HUES6 (cell line): ENCODE data around the gene DNAJA4.

Source experiments
- H3K27ac ChIP-seq: 2 replicates; pipeline ENCODE4 v1.7.0; 2013; ENCODE audit warnings: low read depth, mild to moderate bottlenecking, low read length, inconsistent platforms
- H3K27me3 ChIP-seq: 2 replicates; pipeline ENCODE4 v1.6.1; 2013; ENCODE audit warnings: low read length; ENCODE audit not compliant: control insufficient read depth, insufficient read depth
- H3K36me3 ChIP-seq: 2 replicates; pipeline ENCODE4 v1.6.1; 2013; ENCODE audit warnings: low read length; ENCODE audit not compliant: control insufficient read depth, insufficient read depth
- H3K4me1 ChIP-seq: 2 replicates; pipeline ENCODE4 v1.6.1; 2013; ENCODE audit warnings: low read length; ENCODE audit not compliant: control insufficient read depth, insufficient read depth
- H3K4me3 ChIP-seq: 2 replicates; pipeline ENCODE4 v1.5.1; 2013; ENCODE audit warnings: low read depth, low read length
- H3K9ac ChIP-seq: one replicate; pipeline ENCODE4 v1.6.1; 2013; ENCODE audit warnings: mild to moderate bottlenecking, low read length
- H3K9me3 ChIP-seq: 2 replicates; pipeline ENCODE4 v1.6.1; 2013; ENCODE audit warnings: low read depth, low read length; ENCODE audit not compliant: control insufficient read depth, insufficient read depth

DNAJA4 gene

DNA sequence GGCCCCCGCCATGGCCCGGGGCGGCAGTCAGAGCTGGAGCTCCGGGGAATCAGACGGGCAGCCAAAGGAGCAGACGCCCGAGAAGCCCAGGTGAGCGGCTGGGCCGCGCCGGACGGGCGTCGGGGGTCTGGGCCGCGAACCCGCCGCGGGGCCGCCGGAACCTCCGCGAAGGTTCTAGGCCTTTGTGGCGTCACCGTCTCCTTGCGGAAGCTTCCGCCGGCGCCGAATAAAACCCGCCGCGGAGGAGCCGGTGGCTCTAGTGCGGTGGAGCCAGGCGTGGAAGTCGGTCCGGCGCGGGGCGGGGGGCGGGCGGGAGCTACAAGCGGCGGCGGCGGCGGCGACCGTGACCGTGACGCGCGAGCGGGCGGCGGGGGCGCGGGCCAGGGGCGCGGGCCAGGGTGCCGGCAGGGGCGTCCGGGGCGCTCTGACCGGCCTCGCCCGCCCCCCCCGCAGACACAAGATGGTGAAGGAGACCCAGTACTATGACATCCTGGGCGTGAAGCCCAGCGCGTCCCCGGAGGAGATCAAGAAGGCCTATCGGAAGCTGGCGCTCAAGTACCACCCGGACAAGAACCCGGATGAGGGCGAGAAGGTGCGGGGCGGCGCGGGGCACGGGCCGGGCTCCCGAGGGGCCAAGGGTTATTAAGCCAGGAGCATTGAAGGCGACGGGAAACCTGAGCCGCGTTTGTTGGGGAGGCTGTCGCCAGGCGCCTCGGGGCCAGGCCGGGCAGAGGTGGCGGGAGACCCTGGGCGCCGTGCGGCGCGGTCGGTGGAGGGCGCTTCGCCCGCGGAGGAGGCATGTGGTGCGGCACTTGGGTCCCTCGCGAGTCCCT, at the start of gene DNAJA4:
DNAJA4 (plus strand) TSS at position 259 of the 833 bp plus-strand sequence; CDS start at position 461, 202 bp downstream.
- Histone ChIP-seq H3K27me3 (peaks cover 9% of the 10 kb centered on the region; the same call in 1 of the 2 replicates), H3K4me3 (peak within 1 kb of the TSS; percentile 49), H3K9ac (no peak within 1 kb of the TSS), H3K27ac (no peak within 1 kb of the TSS), H3K4me1 (no peaks in the 10 kb centered on the region), H3K9me3 (no peaks in the 10 kb centered on the region), H3K36me3 (no peaks in the 10 kb centered on the region)

GRCh38 chr15:78216276-78217104, 47.9 kb upstream of the DNAJA4 start:
- H3K36me3 ChIP-seq: no peaks in the 10 kb centered on the region

DNA sequence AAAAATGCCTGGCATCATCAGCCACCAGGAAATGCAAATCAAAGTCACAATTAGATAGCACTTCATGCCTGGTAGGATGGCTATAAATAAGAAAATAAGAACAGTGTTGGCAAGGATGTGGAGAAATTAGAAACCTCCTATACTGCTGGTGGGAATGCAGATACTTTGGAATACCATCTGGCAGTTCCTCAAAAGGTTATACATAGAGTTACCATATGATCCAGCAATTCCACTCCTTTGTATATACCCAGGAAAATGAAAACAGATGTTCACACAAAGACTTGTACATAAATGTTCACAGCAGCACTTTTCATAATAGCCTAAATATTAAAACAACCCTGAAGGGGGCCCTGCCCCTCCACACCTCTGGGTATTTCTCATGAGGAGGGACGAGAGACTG, 43.6 kb upstream of the DNAJA4 start:
- H3K27me3 ChIP-seq: no peaks in the 10 kb centered on the region
- no peak overlapping the region for H3K4me3 ChIP-seq
- peaks cover 5% of the 10 kb centered on the region; the same call in 1 of the 2 replicates for H3K4me1 ChIP-seq
- H3K9me3 ChIP-seq: no peaks in the 10 kb centered on the region
- no peak overlapping the region for H3K27ac ChIP-seq
- H3K9ac ChIP-seq: no peak overlapping the region
- H3K36me3 ChIP-seq: no peaks in the 10 kb centered on the region

More at GRCh38 chr15:78216276-78217104, 47.9 kb upstream of the DNAJA4 start:
- no peaks in the 10 kb centered on the region for H3K9me3 ChIP-seq
- no peak overlapping the region for H3K4me3 ChIP-seq
- peaks cover 37% of the 10 kb centered on the region for H3K4me1 ChIP-seq
- H3K9ac ChIP-seq: no peak overlapping the region
- H3K27me3 ChIP-seq: no peaks in the 10 kb centered on the region
- no peak overlapping the region for H3K27ac ChIP-seq

DNA sequence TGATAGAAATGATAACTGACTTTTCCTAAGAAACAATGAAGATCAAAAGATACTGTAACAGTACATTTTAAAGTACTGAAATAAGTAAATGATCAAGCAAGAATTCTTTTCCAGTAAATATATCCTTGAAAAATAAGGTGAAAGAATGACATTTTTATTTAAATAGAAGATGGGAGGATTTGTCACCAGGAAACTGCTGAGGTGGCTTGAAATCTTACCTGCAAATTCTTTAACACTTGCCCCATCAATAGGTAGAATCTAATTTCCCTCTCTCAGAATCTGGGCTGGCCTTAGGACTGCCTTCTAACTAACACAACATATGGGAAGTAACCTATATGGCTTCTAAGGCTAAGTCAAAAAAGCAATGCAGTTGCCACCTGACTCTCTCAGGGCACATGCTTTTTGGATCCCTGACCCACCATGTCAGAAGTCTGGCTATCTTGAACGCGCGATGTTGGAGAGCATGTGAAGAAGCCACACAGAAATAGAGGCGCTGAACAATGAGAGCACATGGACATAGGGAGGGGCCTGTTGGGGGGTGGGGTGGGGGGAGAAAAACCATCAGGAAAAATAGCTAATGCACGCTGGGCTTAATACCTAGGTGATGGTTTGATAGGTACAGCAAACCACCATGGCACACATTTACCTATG, 41.5 kb upstream of the DNAJA4 start:
- Histone ChIP-seq H3K9ac (no peak overlapping the region), H3K27ac (no peak overlapping the region), H3K9me3 (no peaks in the 10 kb centered on the region), H3K36me3 (no peaks in the 10 kb centered on the region), H3K27me3 (no peaks in the 10 kb centered on the region), H3K4me3 (no peak overlapping the region), H3K4me1 (peaks cover 5% of the 10 kb centered on the region; the same call in 1 of the 2 replicates)

DNA sequence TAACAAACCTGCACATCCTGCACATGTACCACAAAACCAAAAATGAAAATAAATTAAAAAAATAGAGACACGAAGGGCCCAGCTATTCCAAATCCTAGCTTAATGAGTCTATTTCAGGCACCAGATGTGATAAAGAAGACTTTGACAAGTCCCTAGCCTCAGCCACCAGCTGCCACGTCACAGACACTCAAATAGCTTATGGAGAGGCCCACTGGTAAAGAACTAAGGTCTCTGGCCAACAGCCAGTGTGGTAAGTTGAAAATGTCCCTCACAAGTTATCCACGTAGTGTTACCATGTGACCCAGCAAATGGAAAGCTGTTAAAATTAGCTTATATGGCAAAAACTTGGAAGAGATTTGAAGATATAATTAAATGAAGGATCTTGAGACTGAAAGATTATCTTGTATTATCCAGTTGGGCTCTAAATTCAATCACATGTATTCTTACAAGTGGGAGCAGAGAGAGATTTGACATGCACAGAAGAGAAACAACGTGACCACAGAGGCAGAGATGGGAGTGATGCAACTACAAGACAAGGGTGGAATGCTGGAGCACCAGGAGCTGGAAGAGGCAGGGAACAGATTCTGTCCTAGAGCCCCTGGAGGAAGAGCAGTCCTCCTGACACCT, 40.9 kb upstream of the DNAJA4 start:
- no peak overlapping the region for H3K27ac ChIP-seq
- H3K27me3 ChIP-seq: no peaks in the 10 kb centered on the region
- no peak overlapping the region for H3K4me3 ChIP-seq
- no peaks in the 10 kb centered on the region for H3K9me3 ChIP-seq
- no peak overlapping the region for H3K9ac ChIP-seq
- H3K36me3 ChIP-seq: no peaks in the 10 kb centered on the region
- H3K4me1 ChIP-seq: peaks cover 5% of the 10 kb centered on the region; the same call in 1 of the 2 replicates

- Histone ChIP-seq H3K36me3 (no peaks in the 10 kb centered on the region), H3K4me3 (no peak overlapping the region), H3K4me1 (peaks cover 5% of the 10 kb centered on the region; the same call in 1 of the 2 replicates), H3K9me3 (no peaks in the 10 kb centered on the region), H3K27ac (no peak overlapping the region), H3K9ac (no peak overlapping the region), H3K27me3 (no peaks in the 10 kb centered on the region)
These were observed 40.3 kb upstream of the DNAJA4 start for GRCh38 chr15:78224023-78224411.

GRCh38 chr15:78225783-78226541, 38.4 kb upstream of the DNAJA4 start:
- H3K36me3 ChIP-seq: no peaks in the 10 kb centered on the region
- no peak overlapping the region for H3K4me3 ChIP-seq
- no peak overlapping the region for H3K9ac ChIP-seq
- no peaks in the 10 kb centered on the region for H3K9me3 ChIP-seq
- H3K27me3 ChIP-seq: no peaks in the 10 kb centered on the region
- H3K4me1 ChIP-seq: peaks cover 5% of the 10 kb centered on the region; the same call in 1 of the 2 replicates
- H3K27ac ChIP-seq: no peak overlapping the region

DNA sequence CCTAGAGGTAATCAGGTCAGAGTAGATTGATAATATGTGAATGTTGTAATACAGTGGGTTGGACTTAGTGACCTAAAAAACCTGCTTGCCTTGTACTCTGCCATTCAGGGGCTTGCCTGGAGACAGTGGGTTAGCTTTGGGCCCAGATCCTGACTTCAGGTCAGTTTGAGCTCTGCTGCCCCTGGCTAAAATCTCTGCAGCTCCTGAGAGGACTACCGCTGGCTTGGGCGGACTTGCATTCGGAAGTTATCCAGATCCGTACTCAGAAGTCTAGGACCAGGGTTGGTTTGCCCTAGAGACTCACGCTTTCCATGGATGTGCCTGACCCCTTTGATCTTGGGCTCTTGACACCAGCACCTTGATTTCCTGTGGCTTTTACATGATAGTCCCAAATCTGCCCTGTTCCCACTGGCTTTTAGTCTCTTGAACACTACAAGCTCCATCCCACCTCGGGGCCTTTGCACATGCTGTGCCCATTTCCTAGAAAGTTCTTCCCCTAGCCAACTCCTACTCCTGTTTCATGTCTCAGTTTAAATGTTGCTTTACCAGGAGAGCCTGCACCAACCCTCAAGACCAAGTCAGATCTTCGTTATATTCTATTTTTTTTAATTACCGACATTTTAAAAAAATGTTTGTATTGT, 35.9 kb upstream of the DNAJA4 start:
- Histone ChIP-seq H3K36me3 (no peaks in the 10 kb centered on the region), H3K9me3 (no peaks in the 10 kb centered on the region), H3K4me1 (0 out of 2 replicates have a peak, but pooled peaks cover under 1% of the 10 kb centered on the region), H3K4me3 (no peak overlapping the region), H3K27ac (no peak overlapping the region), H3K27me3 (no peaks in the 10 kb centered on the region), H3K9ac (no peak overlapping the region)

GRCh38 chr15:78229431-78230406, 34.6 kb upstream of the DNAJA4 start:
- no peak overlapping the region for H3K27ac ChIP-seq
- H3K27me3 ChIP-seq: no peaks in the 10 kb centered on the region
- no peaks in the 10 kb centered on the region for H3K9me3 ChIP-seq
- H3K4me1 ChIP-seq: peaks cover 9% of the 10 kb centered on the region
- no peak overlapping the region for H3K9ac ChIP-seq
- H3K36me3 ChIP-seq: no peaks in the 10 kb centered on the region
- H3K4me3 ChIP-seq: no peak overlapping the region
